NCI-H226 (cell line): ENCODE measurements around the gene LRMDA.

Experiments used
- DNase-seq: peaks from one replicate; pipeline ENCODE4 v3.0.0-alpha.2; 2015

Gene LRMDA

GRCh38 chr10:75431180-75432111 is at the start of gene LRMDA:
Gene LRMDA, plus strand, starts transcription at chr10:75431624.
- DNase-seq = peak; percentile 82

DNA sequence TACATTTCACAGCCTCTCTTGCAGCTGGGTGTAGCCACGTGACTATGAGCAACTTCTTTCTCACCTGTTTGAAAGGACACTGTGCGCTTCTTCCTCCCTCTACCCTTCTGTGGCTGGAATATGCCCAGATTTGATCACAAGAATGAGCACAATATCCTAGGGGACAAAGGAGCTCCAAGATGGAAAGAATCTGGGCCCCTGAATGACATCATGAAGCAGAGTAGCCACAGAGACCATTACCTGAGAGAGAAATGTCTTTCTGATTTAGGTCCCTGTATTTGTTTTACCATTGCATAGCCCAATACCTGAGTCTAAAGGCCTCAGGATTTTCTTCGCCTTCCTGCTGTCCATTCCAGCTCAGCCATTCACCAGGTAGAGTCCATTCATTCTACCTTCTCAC is 45.3 kb upstream of the LRMDA start:
- no peak for DNase-seq

DNA sequence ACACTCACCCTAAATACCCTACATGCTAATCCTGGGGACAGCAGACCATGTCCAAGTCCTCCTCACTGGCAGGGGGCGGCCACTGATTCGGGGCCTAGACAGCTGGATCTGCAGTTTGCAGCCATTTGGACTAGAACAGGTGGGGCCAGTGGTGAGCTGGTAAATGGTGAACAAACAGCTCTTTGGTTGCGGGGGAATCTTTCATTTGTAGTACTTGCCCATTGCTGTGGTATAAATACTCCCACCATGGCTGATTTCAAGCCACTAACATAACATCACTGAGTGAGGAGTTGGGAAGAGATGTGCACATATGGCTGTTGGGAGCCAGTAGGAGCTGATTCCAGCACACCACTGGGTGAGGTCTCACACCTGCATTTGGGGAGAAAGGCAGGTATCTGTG is 43.3 kb upstream of the LRMDA start:
- no peak for DNase-seq

DNA sequence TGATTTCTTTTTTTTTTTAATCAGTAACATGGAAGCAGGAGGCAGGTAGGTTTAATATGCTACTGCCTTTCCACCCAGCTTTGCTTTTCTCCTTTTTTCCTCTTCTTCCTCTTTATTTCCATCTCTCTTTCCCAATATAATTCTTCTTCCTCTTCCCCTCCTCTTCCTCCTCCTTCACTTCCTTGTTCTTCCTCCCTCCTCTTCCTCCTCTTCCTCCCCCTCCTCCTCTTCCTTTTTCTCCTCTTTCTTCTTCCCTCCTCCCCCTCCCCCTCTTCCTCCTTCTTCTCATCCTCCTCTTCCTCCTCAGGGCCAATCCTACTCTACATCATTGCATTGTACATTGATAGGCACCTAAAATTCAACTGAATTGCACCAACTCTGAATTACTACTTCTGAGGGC is 41.2 kb upstream of the LRMDA start:
- no peak for DNase-seq

GRCh38 chr10:75392271-75392670 is 39.2 kb upstream of the LRMDA start:
- no peak for DNase-seq

- DNase-seq = no peak
Observed at GRCh38 chr10:75392744-75393143, 38.7 kb upstream of the LRMDA start.

- no peak for DNase-seq
Observed at GRCh38 chr10:75394221-75394620, 37.2 kb upstream of the LRMDA start.

GRCh38 chr10:75395066-75395931 is 36.1 kb upstream of the LRMDA start:
- DNase-seq = no peak

DNA sequence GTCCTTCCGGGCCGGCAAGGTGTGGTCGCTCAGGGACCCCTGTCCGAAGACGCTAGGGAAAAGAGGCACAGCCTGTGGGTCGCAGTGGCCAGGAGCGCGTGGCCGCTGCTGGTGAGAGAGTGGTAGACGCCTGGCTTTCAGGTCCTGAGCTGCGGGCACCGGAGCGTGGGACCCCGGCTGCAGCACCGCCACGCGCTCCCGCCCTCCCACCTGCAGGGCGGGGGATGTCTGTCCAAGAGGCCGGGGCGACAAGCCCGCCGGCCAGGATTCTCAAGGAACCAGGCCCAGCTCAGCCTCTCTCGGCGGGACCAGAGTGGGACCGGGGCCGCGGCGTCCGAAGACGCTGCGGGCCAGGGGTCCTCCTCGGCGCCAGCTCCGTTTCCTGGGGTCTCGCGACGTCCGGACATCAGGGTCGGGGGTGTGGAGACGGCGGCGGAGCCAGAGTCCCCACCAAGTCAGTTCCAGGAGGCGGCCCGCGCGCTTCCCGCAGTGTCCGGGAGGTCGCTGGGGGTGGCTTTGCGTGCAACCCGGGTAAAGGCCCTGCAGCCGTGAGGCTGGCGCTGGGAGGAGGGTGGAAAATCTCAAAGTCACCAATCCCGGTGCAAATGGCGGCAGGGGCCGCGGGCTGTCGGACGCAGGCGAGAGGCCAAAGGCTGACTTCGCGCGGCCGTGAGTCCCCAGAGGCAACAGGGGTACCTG is 35.3 kb upstream of the LRMDA start:
- no peak for DNase-seq

DNA sequence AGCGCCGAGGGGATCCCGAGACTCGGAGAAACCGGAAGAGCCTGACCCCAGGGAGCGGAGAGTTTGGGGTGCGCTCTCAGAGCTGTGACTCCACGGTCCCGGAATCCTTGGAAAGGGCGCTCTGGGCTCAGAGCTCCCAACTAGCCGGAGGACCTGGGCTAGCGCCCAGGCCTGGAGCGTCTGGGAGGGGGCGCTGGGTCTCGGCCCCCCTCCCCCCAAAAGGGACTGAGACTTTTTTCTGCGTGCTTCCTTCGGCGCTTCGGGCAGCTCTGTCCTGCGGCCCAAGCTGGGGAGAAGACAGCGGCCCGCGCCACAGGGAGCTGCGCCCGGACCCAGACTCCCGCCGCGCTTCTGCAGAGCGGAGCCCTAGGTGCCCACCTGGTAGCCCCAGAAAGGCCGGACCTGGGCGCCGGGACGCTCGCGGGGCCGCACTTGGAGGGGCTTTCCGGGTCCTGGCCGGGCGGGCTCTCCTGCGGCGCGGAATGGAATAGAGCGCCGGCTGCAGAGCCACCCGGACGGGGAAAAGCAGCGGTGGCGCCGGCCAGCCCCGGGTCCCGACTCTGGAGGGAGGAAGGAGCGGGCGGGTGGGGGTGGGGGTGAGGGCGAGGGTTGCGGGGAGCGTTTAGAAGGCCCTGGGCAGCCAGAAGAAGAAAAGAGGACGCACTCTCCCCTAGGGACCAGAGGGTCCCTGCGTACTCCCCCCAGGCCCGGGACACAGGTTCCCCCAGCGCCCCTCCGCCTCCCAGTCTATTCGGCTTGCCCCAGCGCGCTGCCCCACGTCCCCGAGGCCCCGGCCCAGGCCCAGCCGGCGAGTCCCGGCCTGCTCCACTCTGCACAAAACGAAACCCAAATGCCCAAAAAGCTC is 34.6 kb upstream of the LRMDA start:
- DNase-seq = no peak

GRCh38 chr10:75397496-75398199 is 33.8 kb upstream of the LRMDA start:
- DNase-seq = no peak

DNA sequence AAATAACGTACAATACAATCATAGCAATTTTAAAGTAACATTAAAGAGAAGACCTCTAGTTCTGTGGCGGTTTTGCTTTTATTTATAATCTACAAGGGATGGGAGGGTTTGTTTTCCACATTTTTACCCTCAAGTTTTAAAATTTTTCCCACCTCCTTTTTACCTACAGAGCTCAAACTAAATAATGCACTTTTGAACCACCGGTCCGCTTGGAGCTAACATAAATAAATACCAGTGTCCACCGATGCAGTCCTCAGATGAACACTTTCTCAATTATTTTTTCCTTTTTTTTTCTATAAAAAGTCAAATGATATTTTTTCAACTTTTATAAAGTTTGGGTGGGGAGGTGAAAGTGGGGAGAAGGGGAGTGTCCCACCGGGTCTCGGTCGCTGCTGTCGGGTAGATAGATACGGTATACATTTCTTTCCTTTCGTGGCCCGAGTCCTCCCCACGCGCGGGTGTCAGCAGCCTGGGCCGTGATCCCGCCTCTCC is 33.2 kb upstream of the LRMDA start:
- DNase-seq = no peak

DNA sequence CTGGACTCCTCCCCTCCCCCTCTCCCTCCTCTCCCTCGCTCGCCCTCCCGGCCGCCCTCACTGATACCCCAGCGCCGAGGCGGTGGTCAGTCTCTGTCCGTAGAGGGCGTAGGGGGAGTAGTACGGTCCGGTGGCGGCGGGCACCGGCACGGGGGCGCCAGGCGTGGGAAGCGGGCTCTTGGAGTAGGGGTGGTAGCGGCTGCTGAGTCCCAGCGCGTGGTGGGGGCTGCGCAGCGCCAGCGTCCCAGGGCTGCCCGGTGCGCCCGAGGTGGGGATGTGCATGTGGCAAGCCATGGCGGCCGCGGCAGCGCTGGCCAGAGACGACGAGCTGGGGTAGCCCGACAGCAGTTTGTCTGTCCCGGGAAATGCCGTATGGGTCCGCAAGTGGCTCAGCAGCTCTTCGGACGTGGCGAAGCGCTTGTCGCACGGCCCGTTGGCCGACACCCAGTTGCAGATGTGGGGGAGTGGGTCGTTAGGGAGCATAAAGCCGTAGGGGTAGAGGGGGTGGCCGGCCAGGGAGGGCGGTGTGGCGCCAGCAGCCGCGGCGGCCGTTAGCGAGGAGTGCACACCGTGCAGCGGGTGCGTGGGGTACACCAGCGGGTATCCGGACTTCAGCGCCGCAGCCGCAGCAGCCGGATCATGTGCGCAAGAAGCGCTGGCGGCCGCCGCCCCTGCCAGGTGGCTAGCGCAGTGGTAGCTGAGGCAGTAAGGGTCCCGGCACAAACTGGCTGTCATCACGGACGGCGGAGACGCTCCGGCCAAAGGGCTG is 32.5 kb upstream of the LRMDA start:
- no peak for DNase-seq

DNA sequence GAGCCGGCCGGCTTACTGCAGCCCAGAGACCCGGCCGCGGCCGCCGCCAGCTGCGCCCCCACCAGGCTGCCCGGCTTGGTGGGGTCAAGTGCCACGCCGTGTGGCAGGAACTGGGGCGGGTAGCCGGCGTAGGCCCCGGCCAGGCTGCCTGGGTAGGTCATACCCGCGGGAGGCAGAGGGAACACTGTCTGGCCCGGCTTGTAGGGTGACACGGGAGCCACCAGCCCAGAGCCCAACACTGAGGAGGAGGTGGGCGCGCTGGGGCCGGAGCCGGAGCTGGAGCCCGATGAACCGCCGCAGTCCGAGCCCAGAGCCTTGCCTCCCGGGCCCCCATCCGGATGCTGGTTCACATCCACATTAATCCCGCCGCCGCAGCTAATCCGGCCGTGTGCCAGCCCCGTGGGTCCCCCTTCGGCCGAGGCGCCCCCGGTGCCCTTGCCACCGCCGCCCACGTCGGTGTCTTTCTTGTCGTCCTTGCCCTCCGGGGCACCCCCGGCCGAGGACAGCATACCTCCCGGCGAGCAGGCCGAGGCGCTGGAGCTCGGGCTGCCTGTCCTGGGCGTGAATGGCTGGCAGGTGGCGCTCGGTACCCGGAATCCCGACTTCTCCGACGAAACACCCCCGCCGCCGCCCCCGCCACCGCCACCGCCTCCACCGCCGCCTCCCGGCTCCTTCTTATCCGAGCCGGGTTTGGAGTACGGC is 31.8 kb upstream of the LRMDA start:
- peak; percentile 49 for DNase-seq

GRCh38 chr10:75400163-75400770 is 31.2 kb upstream of the LRMDA start:
- DNase-seq = no peak

DNA sequence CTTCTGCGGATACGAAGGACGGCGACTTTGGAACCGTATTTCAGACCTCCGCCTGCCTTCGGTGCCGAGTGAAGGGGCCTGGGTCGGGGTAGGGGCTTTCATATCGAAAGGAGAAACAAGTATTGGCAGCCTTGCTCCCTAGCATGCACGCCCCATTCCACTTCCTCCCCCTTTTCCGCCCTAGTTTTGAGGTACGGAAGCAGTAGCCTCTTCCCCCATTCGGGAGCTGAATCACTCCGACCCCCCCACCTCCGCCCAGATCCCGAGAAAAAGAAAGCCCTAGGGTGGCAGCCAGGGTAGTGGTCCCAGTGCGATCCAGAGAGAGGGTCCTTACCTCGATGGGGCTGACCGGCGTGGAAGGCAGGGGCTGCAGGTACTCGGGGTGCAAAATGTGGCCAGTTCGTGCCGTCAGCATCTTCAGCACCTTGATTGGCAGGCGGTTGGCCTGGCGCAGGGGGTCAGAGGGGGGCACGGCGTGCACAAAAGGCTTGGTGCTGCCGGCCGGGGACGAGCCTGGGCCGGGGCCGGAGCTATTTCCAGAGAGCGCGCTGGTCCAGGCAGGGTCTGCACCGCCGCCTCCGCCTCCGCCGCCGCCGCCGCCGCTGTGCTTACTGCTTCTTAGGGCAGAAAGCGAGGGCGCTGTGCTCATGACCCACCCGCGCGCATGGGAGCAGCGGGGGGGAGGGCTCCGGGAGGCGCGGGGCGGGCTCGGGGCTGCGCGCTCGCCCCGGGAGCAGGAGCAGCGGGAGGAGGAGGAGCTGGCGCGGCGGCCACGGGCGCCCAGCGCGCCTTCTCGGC is 30.5 kb upstream of the LRMDA start:
- DNase-seq = peak; percentile 45

DNA sequence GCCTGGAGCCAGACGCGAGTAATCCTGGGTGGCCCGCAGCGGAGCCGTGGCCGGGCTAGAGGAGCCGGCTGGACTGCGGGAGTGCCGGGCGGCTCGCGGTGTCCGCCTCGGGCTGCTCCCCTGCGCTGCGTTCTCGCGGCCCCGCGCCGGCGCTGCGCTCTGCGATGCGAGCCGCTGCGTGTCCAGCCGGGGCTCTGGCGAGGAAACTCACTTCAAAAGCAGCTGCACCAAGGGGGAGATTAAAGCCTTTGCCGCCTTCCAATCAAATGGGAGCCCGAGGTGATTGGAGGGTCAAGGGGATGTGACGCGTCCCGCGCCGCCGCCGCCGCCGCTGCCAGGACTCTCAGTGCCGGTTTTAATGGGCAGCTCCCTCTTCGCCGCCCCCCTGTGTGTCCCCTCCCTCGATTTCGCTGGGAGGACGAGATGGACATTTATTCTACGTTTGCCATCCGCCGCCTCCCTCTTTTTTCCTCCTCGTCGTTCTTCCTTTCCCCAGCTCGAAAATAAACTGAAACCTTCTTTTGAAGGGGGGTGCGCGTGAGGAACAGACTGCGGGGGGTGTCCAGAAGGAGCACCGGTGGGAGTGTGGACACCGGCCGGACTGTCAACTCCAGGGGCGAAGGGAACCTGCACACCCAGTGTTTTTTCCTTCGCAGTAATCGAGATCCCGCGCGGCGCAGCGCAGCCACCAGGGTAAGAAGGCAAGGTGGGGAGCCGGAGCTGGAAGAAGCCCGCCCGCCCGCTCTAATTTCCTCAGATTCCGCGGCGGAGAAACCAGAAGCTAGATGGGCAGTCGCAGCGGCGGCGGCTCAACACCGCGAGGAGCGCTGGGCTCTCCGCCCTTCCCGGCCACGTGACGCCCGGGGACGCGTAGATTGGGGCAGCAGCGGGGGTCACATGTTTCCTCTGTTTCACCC is 29.6 kb upstream of the LRMDA start, which contains the start of gene ZNF503:
Gene ZNF503, minus strand, starts transcription at position 196 of the 917 bp plus-strand sequence. CDS start 345 bp downstream, outside the sequence.
- DNase-seq = peak; percentile 99
